Skeletal muscle tissue (tissue), 4 donors: Measurements from ENCODE around the gene CPT1C. TPM values are rescaled to one million over a fixed set of nuclear protein-coding genes. Genes with fewer than 3 reads are reported as not detected.

Source experiments
- H3K27ac ChIP-seq: one replicate; pipeline ENCODE4 v1.7.0; 2013; ENCODE audit warnings: mild to moderate bottlenecking, low read depth, low read length, inconsistent platforms
- H3K27me3 ChIP-seq, 3 donors: one replicate each; pipeline ENCODE4 v1.7.0; 2013; ENCODE audit warnings: low read length in 3 of 3; ENCODE audit not compliant: control insufficient read depth in 3 of 3, insufficient read depth in 3 of 3
- H3K36me3 ChIP-seq, 3 donors: one replicate each; pipeline ENCODE4 v1.7.0; 2013; ENCODE audit warnings: low read length in 3 of 3; ENCODE audit not compliant: control insufficient read depth in 3 of 3, insufficient read depth in 3 of 3
- H3K4me1 ChIP-seq, 3 donors: one replicate each; pipeline ENCODE4 v1.7.0; 2013; ENCODE audit warnings: low read length in 3 of 3, mild to moderate bottlenecking in 3 of 3; ENCODE audit not compliant: control insufficient read depth in 3 of 3, insufficient read depth in 3 of 3
- H3K4me3 ChIP-seq, 3 donors: one replicate each; pipeline ENCODE4 v1.7.0; 2013; ENCODE audit warnings: low read length in 3 of 3
- H3K9ac ChIP-seq, 3 donors: one replicate each; pipeline ENCODE4 v1.7.0; 2013; ENCODE audit warnings: low read length in 3 of 3, mild to moderate bottlenecking in 3 of 3, moderate library complexity in 2 of 3, low read depth in 1 of 3
- H3K9me3 ChIP-seq, 3 donors: one replicate each; pipeline ENCODE4 v1.7.0; 2013; ENCODE audit warnings: low read length in 3 of 3; ENCODE audit not compliant: control insufficient read depth in 3 of 3
- total RNA-seq: library from RNA; depleted of rRNA; stranded (reverse); fragments of >200 nt; gene quantifications from one replicate; pipeline ENCODE4 v1.2.3, GENCODE V29; 2014
- donor health status: Osteomylitis.

CPT1C gene
- 4.7 TPM for total RNA-seq

DNA sequence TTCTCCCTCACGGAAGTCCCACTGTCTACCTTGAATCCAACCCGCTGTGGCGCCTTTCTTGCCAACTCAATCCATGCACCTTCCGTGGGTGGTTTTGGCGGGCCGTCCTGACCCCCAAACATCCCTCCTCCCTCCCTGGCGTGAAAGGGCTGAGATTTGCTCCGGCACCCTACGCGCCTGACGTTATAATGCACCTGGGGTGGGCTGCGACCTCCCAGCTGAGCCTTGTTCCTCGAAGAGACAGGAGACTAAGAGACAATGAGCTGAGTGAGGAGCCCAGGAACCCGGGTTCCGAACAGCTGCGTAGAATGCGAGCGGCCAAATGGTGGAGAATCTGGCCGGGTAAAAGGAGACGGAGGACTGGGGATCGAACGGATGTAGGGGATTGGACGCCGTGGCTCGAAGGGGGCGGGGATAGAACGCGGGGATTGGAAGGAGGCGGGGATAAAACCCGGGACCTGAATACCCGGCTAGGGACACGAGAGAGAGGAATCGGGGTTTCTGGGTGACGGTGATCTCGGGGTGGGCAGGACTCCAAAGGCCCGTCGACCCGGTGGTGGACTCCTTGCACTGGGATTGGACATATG is at the start of gene CPT1C:
TSS of gene CPT1C (plus strand) at position 461 of the 587 bp plus-strand sequence. CDS start 1,137 bp downstream, outside the sequence.
- peak within 1 kb of the TSS; percentile 65 for H3K27ac ChIP-seq
- peak within 1 kb of the TSS; percentile 68 to 81 (median 70) for H3K4me3 ChIP-seq
- peak within 1 kb of the TSS; percentile 12 to 76 (median 70) for H3K9ac ChIP-seq
- peaks cover 21 to 34% (median 23%) of the 10 kb centered on the region in 3 donors for H3K4me1 ChIP-seq
- no peaks in the 10 kb centered on the region for H3K9me3 ChIP-seq
- peaks cover 0 to 21% (median 18%) of the 10 kb centered on the region in 3 donors for H3K27me3 ChIP-seq
- H3K36me3 ChIP-seq: peaks cover 5 to 15% (median 11%) of the 10 kb centered on the region in 3 donors

GRCh38 chr19:49641688-49642491 is 49.0 kb upstream of the CPT1C start, which contains the start of gene SCAF1:
Gene SCAF1, plus strand, starts transcription at chr19:49642209. Its CDS starts 2,818 bp downstream, at chr19:49645027.
- Histone ChIP-seq H3K9ac (peak within 1 kb of the TSS; percentile 98 to 100 (median 99)), H3K4me1 (peaks cover 38 to 42% (median 39%) of the 10 kb centered on the region in 3 donors), H3K4me3 (peak within 1 kb of the TSS; percentile 95 to 99 (median 97)), H3K27ac (peak within 1 kb of the TSS; percentile 100), H3K27me3 (no peaks in the 10 kb centered on the region), H3K36me3 (peaks cover 13 to 18% (median 18%) of the 10 kb centered on the region in 3 donors), H3K9me3 (no peaks in the 10 kb centered on the region)

DNA sequence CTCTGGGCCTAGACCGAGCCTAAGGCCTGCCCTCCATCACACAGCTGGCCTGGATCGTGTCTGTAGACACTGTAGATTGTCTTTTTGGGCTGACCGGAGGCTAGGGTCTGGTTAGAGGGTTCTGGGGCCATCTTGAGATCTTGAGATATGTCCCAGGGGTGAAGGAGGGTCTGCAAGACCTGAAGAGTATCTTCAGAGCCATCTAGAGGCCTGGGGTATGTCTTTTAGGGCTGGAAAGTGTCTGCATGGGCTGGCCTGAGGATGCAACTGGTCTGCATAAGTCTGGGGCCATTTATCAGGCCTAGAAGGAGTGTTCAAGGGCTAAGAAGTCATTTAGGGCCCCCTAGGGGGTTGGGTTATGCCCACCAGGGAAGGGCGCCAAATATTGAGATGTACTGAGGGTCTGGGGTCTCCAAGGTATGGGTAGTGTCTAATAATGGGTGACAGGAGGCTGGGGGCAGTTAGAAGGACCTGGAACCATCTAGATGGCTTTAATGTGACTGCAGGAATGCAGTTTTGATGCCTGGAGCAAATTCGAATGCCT is 48.4 kb upstream of the CPT1C start:
- peak overlapping the region; percentile 95 to 99 (median 97) for H3K4me3 ChIP-seq
- H3K4me1 ChIP-seq: peaks cover 38 to 43% (median 38%) of the 10 kb centered on the region in 3 donors
- H3K27ac ChIP-seq: peak overlapping the region; percentile 100

DNA sequence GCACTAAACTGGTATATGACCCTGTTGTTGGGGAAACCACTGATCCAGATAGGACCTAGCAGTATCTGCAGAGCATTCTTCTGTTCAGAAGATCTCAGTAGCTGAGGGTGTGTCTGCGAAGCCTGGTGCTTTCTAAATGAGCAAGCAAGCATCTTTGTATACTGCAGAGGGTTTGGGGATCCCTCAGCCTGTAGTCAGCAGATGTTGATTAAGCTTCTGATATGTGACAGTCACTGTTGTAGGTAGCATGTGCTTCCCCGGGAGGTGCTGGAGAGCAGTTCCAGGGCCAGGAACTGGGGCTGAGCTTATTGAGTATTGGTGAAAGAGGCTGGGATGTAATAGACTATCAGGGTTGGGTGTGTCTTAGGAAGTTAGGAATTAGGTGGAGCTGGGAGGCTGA is 47.5 kb upstream of the CPT1C start:
- peak overlapping the region; percentile 98 to 99 (median 99) for H3K9ac ChIP-seq
- no peaks in the 10 kb centered on the region for H3K27me3 ChIP-seq
- peaks cover 32 to 39% (median 39%) of the 10 kb centered on the region in 3 donors for H3K4me1 ChIP-seq
- H3K4me3 ChIP-seq: peak overlapping the region; percentile 22 to 99 (median 95)
- peaks cover 16 to 27% (median 25%) of the 10 kb centered on the region in 3 donors for H3K36me3 ChIP-seq
- H3K27ac ChIP-seq: no peak overlapping the region
- no peaks in the 10 kb centered on the region for H3K9me3 ChIP-seq

More for the DNA sequence above, 48.4 kb upstream of the CPT1C start:
- peak overlapping the region; percentile 98 to 99 (median 99) for H3K9ac ChIP-seq
- no peaks in the 10 kb centered on the region for H3K27me3 ChIP-seq
- peaks cover 16 to 24% (median 23%) of the 10 kb centered on the region in 3 donors for H3K36me3 ChIP-seq
- H3K9me3 ChIP-seq: no peaks in the 10 kb centered on the region

GRCh38 chr19:49645592-49645991 is 45.3 kb upstream of the CPT1C start:
- H3K9ac ChIP-seq: no peak overlapping the region
- no peaks in the 10 kb centered on the region for H3K9me3 ChIP-seq
- peaks cover 34 to 43% (median 38%) of the 10 kb centered on the region in 3 donors for H3K36me3 ChIP-seq
- no peaks in the 10 kb centered on the region for H3K27me3 ChIP-seq
- no peak overlapping the region for H3K4me3 ChIP-seq
- no peak overlapping the region for H3K27ac ChIP-seq
- H3K4me1 ChIP-seq: peaks cover 26 to 36% (median 34%) of the 10 kb centered on the region in 3 donors

- Histone ChIP-seq H3K27me3 (no peaks in the 10 kb centered on the region), H3K4me3 (no peak overlapping the region), H3K27ac (no peak overlapping the region), H3K36me3 (peaks cover 34 to 45% (median 39%) of the 10 kb centered on the region in 3 donors), H3K4me1 (peaks cover 26 to 34% (median 30%) of the 10 kb centered on the region in 3 donors), H3K9me3 (no peaks in the 10 kb centered on the region), H3K9ac (no peak overlapping the region)
Observed at GRCh38 chr19:49645995-49646394, 44.9 kb upstream of the CPT1C start.

DNA sequence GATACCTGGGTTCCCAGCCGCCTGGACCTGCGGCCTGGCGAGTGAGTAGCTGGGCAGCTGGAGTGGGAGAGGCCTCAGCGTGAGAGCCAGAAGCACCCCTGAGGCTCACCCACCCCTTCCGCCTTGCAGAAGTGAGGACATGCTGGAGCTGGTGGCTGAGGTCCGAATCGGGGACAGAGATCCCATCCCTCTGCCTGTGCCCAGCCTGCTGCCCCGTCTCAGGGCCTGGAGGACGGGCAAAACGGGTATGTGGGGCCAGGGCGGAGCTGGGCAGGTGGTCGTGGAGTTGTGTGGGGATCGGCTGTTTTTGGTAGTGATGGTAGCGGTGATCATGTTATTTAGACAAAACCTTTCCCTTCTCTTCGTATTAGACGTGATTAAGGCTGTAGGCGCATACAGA is 44.3 kb upstream of the CPT1C start:
- Histone ChIP-seq H3K4me1 (peaks cover 22 to 30% (median 29%) of the 10 kb centered on the region in 3 donors), H3K4me3 (no peak overlapping the region), H3K9me3 (no peaks in the 10 kb centered on the region), H3K9ac (no peak overlapping the region), H3K27me3 (no peaks in the 10 kb centered on the region), H3K36me3 (peaks cover 34 to 47% (median 39%) of the 10 kb centered on the region in 3 donors), H3K27ac (no peak overlapping the region)

DNA sequence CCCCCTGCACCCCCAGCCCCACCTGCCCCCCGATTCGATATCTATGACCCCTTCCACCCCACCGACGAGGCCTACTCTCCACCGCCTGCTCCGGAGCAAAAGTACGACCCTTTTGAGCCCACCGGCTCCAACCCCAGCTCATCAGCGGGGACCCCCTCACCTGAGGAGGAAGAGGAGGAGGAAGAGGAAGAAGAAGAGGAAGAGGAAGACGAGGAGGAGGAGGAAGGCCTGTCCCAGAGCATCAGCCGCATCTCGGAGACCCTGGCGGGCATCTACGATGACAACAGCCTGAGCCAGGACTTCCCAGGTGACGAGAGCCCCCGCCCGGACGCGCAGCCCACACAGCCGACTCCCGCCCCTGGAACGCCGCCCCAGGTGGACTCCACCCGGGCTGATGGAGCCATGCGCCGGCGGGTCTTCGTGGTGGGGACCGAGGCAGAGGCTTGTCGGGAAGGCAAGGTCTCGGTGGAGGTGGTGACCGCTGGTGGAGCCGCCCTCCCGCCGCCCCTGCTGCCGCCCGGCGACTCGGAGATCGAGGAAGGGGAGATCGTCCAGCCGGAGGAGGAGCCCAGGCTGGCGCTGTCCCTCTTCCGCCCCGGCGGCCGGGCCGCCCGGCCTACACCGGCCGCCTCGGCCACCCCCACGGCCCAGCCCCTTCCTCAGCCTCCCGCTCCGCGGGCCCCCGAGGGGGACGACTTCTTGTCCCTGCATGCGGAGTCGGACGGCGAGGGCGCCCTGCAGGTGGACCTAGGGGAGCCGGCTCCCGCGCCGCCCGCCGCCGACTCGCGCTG is 39.7 kb upstream of the CPT1C start:
- Histone ChIP-seq H3K27ac (no peak overlapping the region), H3K4me3 (no peak overlapping the region), H3K4me1 (peaks cover 0 to 6% (median 4%) of the 10 kb centered on the region in 3 donors)

GRCh38 chr19:49651820-49652550 is 38.9 kb upstream of the CPT1C start:
- no peaks in the 10 kb centered on the region for H3K9me3 ChIP-seq
- H3K27ac ChIP-seq: no peak overlapping the region
- peaks cover 0 to 6% (median 4%) of the 10 kb centered on the region in 3 donors for H3K4me1 ChIP-seq
- no peak overlapping the region for H3K9ac ChIP-seq
- no peaks in the 10 kb centered on the region for H3K27me3 ChIP-seq
- H3K36me3 ChIP-seq: peaks cover 62 to 64% (median 63%) of the 10 kb centered on the region in 3 donors
- no peak overlapping the region for H3K4me3 ChIP-seq

More for the DNA sequence above, 39.7 kb upstream of the CPT1C start:
- Histone ChIP-seq H3K9ac (no peak overlapping the region), H3K36me3 (peaks cover 62 to 64% (median 64%) of the 10 kb centered on the region in 3 donors), H3K9me3 (no peaks in the 10 kb centered on the region), H3K27me3 (no peaks in the 10 kb centered on the region)
